ENCODE data around the gene STIM2. TPM values are rescaled to one million over a fixed set of nuclear protein-coding genes. Genes with fewer than 3 reads are reported as not detected.

Gene STIM2
- total and polyA plus RNA-seq, 9 of the 15 experiments (the other 6 are each of a cell fraction or from before 2014, with no cell fraction given): 7.2 to 26.8 (median 15.4) TPM

GRCh38 chr4:27055221-27055760 lies 194.7 kb downstream of the STIM2 start (continued):
- TF ChIP-seq BCLAF1 (IDR thresholded peaks at IDR 0.05; ENCODE audit: borderline replicate concordance in 1 of 2, control insufficient read depth in 1 of 2, low read depth in 2 of 2, low read length in 1 of 2) (no peak), E2F1 (CRISPR knock-in tag; IDR thresholded peaks at IDR 0.05) (no peak), ZNF75A (CRISPR knock-in tag; IDR thresholded peaks at IDR 0.05) (no peak), ZNF282 (CRISPR knock-in tag; IDR thresholded peaks at IDR 0.05) (no peak), FOXK2 (conservative IDR thresholded peaks at IDR 0.05 in 1 of 2, IDR thresholded peaks at IDR 0.05 in 1 of 2; ENCODE audit: low read depth in 2 of 2) (no peak), HDAC2 (IDR thresholded peaks at IDR 0.05) (no peak), AFF4 (CRISPR knock-in tag; IDR thresholded peaks at IDR 0.05) (no peak), CBX2 (IDR thresholded peaks at IDR 0.05; ENCODE audit: insufficient read depth, low read length, poor library complexity, severe bottlenecking) (no peak), CEBPB (tag; IDR thresholded peaks at IDR 0.05) (no peak)

Data from K562 (cell line).